DND-41 (cell line): ENCODE measurements around the gene AFF3.

Source experiments
- ATAC-seq: fragments of 200-7000 bp; cut with Tn5 transposase; 3 replicates; pipeline ENCODE4 v1.9.1; 2021; ENCODE audit warnings: low read depth; ENCODE audit not compliant: insufficient read depth
- DNase-seq: peaks from one replicate; pipeline ENCODE4 v3.0.0-alpha.2; 2020
- H2AFZ ChIP-seq: 2 replicates; pipeline ENCODE4 v1.6.0; 2012; ENCODE audit warnings: low read depth, low read length
- H3K27ac ChIP-seq: 2 replicates; pipeline ENCODE4 v1.5.1; 2012; ENCODE audit warnings: low read length, inconsistent platforms
- H3K27me3 ChIP-seq: fragments of 200-600 bp; sonication (generic); 2 replicates; pipeline ENCODE4 v1.6.0; 2012; ENCODE audit warnings: low read length, mild to moderate bottlenecking, inconsistent platforms; ENCODE audit not compliant: insufficient read depth, poor library complexity
- H3K36me3 ChIP-seq: 2 replicates; pipeline ENCODE4 v1.5.1; 2012; ENCODE audit warnings: low read length, inconsistent platforms; ENCODE audit not compliant: insufficient read depth
- H3K4me1 ChIP-seq: 2 replicates; pipeline ENCODE4 v1.5.1; 2012; ENCODE audit warnings: mild to moderate bottlenecking, low read length; ENCODE audit not compliant: insufficient read depth
- H3K4me2 ChIP-seq: 2 replicates; pipeline ENCODE4 v1.6.0; 2012; ENCODE audit warnings: mild to moderate bottlenecking, moderate library complexity, low read length, inconsistent platforms; ENCODE audit not compliant: insufficient read depth
- H3K4me3 ChIP-seq, 2 experiments: fragments of 200-600 bp in 1 of 2; shearing (Covaris generic) in 1 of 2; 2 replicates each; pipeline ENCODE4 v1.5.1; 2012 to 2016; ENCODE audit warnings: inconsistent platforms in 2 of 2, low read length in 2 of 2, mild to moderate bottlenecking in 2 of 2, low read depth in 1 of 2, moderate library complexity in 1 of 2
- H3K79me2 ChIP-seq: 2 replicates; pipeline ENCODE4 v1.6.0; 2012; ENCODE audit warnings: low read length, inconsistent platforms; ENCODE audit not compliant: insufficient read depth
- H3K9ac ChIP-seq: 2 replicates; pipeline ENCODE4 v1.6.0; 2012; ENCODE audit warnings: low read depth, mild to moderate bottlenecking, inconsistent platforms, low read length, moderate library complexity
- H3K9me3 ChIP-seq: 2 replicates; pipeline ENCODE4 v1.5.1; 2012; ENCODE audit warnings: low read length, moderate library complexity, mild to moderate bottlenecking, inconsistent platforms; ENCODE audit not compliant: insufficient read depth, severe bottlenecking
- H4K20me1 ChIP-seq: 2 replicates; pipeline ENCODE4 v1.6.0; 2012; ENCODE audit warnings: low read length; ENCODE audit not compliant: insufficient read depth
- EZH2 ChIP-seq: IDR thresholded peaks from 3 replicates; pipeline ENCODE4 v1.6.1; 2012; ENCODE audit warnings: borderline replicate concordance, low read depth, mild to moderate bottlenecking, moderate library complexity, low read length, inconsistent platforms; ENCODE audit not compliant: severe bottlenecking
- TF ChIP-seq, protein P1 (sequence below): IDR thresholded peaks from 2 replicates; pipeline ENCODE4 v1.5.1; 2012; ENCODE audit warnings: borderline replicate concordance, low read length, moderate library complexity, mild to moderate bottlenecking; ENCODE audit not compliant: poor library complexity, severe bottlenecking; ENCODE audit errors: extremely low read depth

The AFF3 gene

DNA sequence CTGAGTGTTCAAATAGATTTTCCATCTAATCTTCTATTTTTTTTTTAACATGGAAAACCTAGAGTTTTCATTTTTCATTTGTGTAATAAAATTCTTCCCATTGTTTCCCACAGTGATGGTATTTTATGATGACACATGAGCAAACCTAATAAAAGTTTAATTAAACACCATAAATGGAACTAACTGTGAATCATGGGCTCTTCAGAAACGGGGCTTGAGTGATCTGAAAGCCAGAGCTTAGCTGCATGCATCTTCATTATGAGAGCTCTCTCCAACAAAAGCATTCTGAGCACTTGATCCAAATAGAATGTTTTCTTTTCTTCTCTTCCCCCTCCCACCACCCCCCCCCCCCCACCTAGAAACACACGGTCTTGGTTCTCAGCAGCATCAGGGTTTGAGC, 570.4 kb downstream of the AFF3 start:
- ATAC-seq (no peak), DNase-seq (no peak)
- Histone ChIP-seq H2AFZ (no peak overlapping the region), H3K27me3 (no peaks in the 10 kb centered on the region), H4K20me1 (no peaks in the 10 kb centered on the region), H3K9me3 (no peaks in the 10 kb centered on the region), H3K36me3 (peaks cover 8% of the 10 kb centered on the region), H3K4me2 (no peak overlapping the region), H3K4me1 (peaks cover 3% of the 10 kb centered on the region), H3K9ac (no peak overlapping the region), H3K27ac (no peak overlapping the region), H3K79me2 (no peaks in the 10 kb centered on the region), H3K4me3 (no peak overlapping the region)
- no peak for TF ChIP-seq EZH2
- TF ChIP-seq, protein P1, sequence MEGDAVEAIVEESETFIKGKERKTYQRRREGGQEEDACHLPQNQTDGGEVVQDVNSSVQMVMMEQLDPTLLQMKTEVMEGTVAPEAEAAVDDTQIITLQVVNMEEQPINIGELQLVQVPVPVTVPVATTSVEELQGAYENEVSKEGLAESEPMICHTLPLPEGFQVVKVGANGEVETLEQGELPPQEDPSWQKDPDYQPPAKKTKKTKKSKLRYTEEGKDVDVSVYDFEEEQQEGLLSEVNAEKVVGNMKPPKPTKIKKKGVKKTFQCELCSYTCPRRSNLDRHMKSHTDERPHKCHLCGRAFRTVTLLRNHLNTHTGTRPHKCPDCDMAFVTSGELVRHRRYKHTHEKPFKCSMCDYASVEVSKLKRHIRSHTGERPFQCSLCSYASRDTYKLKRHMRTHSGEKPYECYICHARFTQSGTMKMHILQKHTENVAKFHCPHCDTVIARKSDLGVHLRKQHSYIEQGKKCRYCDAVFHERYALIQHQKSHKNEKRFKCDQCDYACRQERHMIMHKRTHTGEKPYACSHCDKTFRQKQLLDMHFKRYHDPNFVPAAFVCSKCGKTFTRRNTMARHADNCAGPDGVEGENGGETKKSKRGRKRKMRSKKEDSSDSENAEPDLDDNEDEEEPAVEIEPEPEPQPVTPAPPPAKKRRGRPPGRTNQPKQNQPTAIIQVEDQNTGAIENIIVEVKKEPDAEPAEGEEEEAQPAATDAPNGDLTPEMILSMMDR: no peak

DNA sequence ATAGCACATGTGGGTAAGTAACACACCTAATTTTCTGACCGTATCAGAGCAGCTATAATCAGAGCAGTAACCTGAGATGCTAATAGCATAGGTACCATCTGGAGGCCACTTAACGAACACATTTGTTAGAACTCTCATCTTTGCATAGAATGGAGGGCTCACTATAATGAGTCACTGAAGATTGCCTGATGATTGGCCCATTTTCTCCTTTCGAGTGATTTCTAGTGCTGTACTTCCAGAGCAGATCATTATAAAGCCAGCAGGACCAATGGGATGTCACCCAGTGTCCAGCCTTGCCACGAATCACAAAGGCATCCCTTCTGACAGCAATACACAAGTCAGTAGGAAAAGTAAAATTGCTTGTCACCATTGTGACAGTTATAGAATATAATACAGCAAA, 570.9 kb downstream of the AFF3 start:
- Histone ChIP-seq H3K9me3 (no peaks in the 10 kb centered on the region), H3K27ac (no peak overlapping the region), H2AFZ (no peak overlapping the region), H3K9ac (no peak overlapping the region), H4K20me1 (no peaks in the 10 kb centered on the region), H3K36me3 (peaks cover 7% of the 10 kb centered on the region), H3K27me3 (no peaks in the 10 kb centered on the region), H3K4me1 (no peaks in the 10 kb centered on the region), H3K79me2 (no peaks in the 10 kb centered on the region), H3K4me3 (no peak overlapping the region), H3K4me2 (no peak overlapping the region)
- no peak for TF ChIP-seq EZH2
- DNase-seq: no peak
- ATAC-seq: no peak

DNA sequence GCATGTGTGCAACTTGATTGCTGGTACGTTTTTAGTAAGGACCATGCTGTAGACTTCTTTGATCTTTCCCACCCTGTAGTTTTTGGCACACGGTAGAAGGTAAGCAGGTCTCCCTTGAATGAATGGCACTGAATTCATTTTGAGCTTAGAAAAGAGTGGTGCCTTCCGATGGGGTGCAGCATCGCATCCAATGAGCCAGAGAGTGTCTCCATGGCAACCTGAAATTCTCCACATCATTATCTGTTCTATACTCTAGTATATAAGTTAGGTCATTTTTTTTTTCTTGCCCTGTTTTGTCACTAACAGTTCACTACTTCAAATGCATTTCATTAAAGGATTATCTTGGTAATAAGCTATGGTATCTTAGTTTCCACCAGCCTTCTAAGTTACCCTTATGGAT, 571.4 kb downstream of the AFF3 start:
- Histone ChIP-seq H4K20me1 (no peaks in the 10 kb centered on the region), H3K4me3 (no peak overlapping the region), H3K36me3 (peaks cover 7% of the 10 kb centered on the region), H3K79me2 (no peaks in the 10 kb centered on the region), H3K9ac (no peak overlapping the region), H3K27me3 (no peaks in the 10 kb centered on the region), H3K4me1 (no peaks in the 10 kb centered on the region), H2AFZ (no peak overlapping the region), H3K4me2 (no peak overlapping the region), H3K27ac (no peak overlapping the region), H3K9me3 (no peaks in the 10 kb centered on the region)
- DNase-seq (no peak), ATAC-seq (no peak)
- TF ChIP-seq EZH2: no peak
- TF ChIP-seq, protein P1: no peak

DNA sequence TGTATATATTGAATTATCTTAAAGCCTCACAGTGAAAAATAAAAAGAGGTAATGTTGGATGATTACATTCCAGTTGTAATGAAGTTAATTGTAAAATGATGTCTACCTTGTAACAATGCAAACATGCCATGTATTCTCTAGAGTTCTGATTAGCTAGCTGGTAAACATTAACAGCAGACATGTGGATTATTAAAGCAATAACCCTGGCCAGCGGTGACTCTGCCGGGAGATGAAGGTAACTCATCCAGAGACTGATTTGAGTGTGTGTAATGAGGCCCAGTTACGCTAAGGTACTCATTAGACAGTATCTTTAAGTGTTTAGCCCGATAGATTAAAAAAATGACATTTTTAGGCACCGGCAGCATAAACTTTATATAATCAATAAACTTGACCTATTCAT, 573.0 kb downstream of the AFF3 start:
- H3K4me2 ChIP-seq: no peak overlapping the region
- no peaks in the 10 kb centered on the region for H3K79me2 ChIP-seq
- no peaks in the 10 kb centered on the region for H3K4me1 ChIP-seq
- no peaks in the 10 kb centered on the region for H3K9me3 ChIP-seq
- H3K4me3 ChIP-seq: no peak overlapping the region
- no peak for TF ChIP-seq EZH2
- TF ChIP-seq, protein P1: no peak
- H4K20me1 ChIP-seq: no peaks in the 10 kb centered on the region
- H3K27ac ChIP-seq: no peak overlapping the region
- peaks cover 7% of the 10 kb centered on the region for H3K36me3 ChIP-seq
- no peak overlapping the region for H2AFZ ChIP-seq
- no peak for DNase-seq
- no peak overlapping the region for H3K9ac ChIP-seq
- ATAC-seq: no peak
- no peaks in the 10 kb centered on the region for H3K27me3 ChIP-seq
